NCI-H2081 treated with DMSO at 0.1 percent for 48 hours (cell line): ENCODE measurements around the gene HECTD3.
"Not testable (repeated sequence)": the region's sequence is repeated elsewhere in the genome, so short reads cannot be mapped to it uniquely, and the experiment has no call there.

Experiments
- DNase-seq: peaks from one replicate; lab custom pipeline; 2025; lab: John Stamatoyannopoulos, UW

HECTD3 gene

DNA sequence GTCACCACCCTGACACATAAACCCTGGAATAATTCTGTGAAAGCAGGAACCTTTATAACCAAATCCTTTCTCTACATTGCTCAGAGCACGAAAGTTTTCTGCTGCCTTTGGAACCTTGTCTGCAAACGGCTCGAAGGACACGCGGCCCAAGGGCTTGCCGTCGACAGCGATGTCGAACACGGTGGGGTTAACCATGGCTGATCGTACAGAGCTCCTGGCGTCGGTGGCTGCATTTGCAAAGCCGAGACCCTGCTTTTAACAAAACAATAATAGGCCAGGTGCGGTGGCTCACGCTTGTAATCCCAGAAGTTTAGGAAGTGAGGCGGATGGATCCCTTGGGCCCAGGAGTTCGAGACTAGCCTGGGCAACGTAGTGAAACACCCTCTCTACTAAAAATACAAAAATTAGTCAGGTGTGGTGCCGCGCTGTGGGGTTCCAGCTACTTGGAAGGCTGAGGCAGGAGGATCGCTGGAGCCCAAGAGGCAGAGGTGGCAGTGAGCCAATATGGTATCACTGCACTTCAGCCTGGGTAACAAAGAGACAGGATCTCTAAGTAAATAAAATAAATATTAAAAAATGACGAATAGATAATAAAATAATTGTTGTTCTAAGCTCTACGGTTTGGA, 22.5 kb downstream of the HECTD3 start:
- no peak for DNase-seq

DNA sequence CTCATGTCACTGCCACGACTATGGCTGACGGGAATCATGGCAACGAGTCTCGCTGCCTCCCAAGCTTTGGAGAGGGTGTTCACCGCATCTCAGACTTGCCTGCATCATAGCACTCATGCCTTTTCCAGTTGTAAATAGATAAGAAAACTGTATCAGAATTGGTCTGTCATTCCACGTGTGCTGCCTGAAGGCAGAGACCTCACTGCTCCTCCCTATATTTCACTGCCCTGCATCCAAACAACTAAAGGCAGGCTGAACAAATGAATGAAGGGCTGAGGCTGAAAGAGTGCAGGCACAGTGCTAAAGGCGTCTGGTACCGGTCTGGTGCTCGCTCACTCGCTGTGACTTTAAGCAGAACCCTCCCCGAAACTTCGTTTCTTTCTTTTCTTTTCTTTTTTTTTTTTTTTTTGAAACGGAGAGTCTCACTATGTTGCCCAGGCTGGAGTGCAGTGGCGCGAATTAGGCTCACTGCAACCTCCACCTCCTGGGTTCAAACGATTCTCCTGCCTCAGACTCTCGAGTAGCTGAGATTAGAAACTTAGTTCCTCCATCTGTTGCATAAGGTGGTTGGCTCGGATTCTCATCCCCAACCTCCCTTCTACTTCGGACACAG, 25.3 kb downstream of the HECTD3 start:
- DNase-seq = no peak

DNA sequence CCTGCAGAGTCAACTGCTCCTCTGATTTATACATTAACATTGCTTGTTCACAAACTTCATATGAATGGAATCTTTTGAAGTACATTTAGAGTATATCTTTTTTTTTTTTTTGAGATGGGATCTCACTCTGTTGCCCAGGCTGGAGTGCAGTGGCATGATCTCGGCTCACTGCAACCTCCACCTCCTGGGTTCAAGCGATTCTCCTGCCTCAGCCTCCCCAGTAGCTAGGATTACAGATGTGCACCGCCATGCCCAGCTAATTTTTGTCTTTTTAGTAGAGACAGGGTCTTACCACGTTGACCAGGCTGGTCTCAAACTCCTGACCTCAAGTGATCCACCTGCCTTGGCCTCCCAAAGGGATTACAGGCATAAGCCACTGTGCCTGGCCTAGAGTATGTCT, 33.8 kb downstream of the HECTD3 start:
- not testable (repeated sequence) for DNase-seq

DNA sequence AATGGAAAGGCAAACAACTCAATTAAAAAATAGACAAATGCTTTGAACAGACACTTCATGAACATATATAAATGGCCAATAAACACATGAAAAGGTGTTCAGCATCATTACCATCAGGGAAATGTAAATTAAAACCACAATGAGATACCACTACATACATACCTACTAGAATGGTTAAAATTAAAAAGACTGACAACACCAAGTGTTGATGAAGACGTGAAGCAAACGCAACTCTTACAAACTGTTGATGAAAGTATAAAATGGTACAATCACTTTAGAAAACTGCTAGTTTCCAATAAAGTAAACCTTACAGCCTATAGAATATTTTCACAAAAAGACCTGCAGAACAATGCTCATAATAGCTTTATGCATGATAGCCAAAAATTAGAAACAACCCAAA, 34.9 kb downstream of the HECTD3 start:
- DNase-seq = no peak

DNA sequence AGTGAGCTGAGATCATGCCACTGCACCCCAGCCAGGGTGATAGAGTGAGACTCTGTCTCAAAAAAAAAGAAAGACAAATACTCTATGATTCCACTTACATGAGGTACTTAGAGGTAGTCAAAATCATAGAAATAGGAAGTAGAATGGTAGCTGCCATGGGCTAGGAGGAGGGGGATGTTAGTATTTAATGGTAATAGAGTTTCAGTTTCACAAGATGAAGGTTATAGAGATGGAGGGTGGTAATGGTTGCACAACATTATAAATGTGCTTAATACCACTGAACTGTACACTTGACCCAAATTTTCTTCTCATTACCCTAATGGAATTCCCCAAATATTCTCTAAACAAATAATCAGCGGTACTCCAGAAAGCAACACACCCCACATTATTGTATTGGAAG, 37.5 kb downstream of the HECTD3 start:
- DNase-seq = no peak

DNA sequence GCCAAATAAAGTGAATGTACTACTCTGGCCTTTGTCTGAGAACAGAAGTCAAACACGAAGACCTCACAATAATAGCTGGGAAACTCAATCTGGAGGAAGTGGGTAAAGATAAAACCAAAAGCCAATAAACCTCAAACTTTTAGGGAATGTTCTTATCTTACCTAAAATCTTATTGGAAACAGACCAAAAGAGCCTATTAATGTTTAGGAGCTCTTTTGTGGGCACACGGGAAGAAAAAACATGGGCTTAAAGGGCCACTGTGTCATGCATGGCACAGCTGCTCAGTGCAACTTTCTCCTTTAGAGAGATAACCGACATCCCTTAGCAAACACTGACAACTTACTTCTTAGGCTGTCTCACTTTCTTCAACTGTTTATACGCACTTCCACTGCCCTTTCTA, 40.8 kb downstream of the HECTD3 start:
- DNase-seq = no peak

DNA sequence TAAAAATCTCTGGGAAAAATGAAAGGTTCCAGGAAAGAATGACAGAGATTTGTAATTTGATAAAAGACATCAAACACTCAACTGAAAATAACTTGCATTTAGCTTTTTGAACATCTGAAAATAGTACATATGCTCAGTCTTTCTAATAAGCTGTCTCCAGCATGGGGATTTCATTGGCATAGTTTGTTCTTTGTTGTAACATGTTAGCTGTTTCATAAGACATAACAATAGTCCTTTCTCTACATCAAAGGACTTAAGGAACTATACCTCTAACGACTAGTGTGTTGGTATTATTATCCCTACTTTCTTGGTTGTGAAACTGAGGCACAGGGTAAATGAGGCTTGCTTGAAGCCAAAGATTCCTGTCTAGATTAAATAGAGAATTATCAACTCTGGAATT, 46.7 kb downstream of the HECTD3 start:
- no peak for DNase-seq

DNA sequence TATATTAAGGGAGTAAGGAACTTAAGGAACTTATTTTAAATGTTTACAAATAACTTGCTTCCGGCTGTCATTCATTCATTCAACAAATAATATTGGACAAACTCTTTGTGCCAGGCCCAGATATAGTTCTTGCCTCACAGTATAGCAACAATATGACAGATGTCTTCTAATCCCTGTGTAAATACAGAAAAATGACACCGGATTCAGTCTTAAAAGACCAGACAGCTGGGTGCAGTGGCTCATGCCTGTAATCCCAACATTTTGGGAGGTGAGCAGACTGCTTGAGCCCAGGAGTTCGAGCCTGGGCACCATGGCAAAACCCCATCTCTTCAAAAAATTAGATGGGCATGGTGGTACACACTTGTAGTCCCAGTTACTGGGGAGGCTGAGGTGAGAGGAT, 48.4 kb downstream of the HECTD3 start:
- no peak for DNase-seq

DNA sequence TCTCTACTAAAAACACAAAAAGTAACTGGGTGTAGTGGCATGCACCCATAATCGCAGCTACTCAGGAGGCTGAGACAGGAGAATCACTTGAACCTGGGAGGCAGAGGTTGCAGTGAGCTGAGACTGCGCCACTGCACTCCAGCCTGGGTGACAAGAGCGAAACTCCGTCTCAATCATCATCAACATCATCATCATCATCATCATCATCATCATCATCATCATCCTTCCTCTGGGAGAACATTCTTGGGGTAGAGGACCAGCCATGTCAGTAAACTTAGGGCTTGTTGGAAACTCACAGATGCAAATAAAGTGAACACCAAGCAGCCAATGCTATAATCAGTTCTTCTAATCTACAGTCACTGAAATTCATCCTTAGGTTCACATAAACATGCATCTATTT, 49.1 kb downstream of the HECTD3 start:
- DNase-seq = not testable (repeated sequence)

DNA sequence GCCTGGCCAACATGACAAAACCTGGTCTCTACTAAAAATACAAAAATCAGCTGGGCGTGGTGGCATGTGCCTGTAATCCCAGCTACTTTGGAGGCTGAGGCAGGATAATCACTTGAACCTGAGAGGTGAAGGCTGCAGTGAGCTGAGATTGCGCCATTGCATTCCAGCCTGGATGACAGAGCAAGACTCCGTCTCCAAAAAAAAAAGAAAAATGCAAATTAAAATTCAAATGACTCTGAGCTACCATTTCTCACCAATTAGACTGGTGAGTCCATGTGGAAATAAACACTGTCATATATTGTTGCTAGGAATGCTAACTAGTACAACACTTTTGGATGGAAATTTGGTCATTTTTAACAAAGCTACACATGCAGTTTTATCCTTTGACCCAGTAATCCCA, 53.6 kb downstream of the HECTD3 start:
- DNase-seq = not testable (repeated sequence)

DNA sequence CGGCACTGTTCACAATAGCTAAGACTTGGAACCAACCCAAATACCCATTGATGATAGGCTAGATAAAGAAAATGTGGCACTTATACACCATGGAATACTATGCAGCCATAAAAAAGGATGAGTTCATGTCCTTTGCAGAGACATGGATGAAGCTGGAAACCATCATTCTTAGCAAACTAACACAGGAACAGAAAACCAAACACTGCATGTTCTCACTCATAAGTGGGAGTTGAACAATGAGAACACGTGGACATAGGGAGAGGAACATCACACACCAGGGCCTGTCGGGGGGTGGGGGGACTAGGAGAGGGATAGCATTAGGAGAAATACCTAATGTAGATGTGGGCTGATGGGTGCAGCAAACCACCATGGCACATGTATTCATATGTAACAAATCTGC, 55.0 kb downstream of the HECTD3 start:
- DNase-seq = not testable (repeated sequence)
